ENCODE results near the gene ITPRID1. TPM values are rescaled to one million over a fixed set of nuclear protein-coding genes. Genes with fewer than 3 reads are reported as not detected.

The ITPRID1 gene
- total and polyA plus RNA-seq, 4 experiments from 2014 or later: not detected

GRCh38 chr7:31651234-31652062, 137.6 kb downstream of the ITPRID1 start:
- no peaks in the 10 kb centered on the region for H3K4me1 ChIP-seq (ENCODE audit: insufficient read depth, low read length)
- Mint-ChIP-seq H3K4me1 (no peaks in the 10 kb centered on the region), H3K4me3 (no peak overlapping the region), H3K27me3 (no peaks in the 10 kb centered on the region), H3K36me3 (no peaks in the 10 kb centered on the region), H3K27ac (no peak overlapping the region), H3K9me3 (peaks cover 0 to 8% (median 2%) of the 10 kb centered on the region in 8 donors)
- no peaks in the 10 kb centered on the region for H3K36me3 ChIP-seq (ENCODE audit: insufficient read depth, low read length)
- POLR2A ChIA-PET (ENCODE audit: partially characterized antibody): no interaction called here
- intact Hi-C loops (cut with micrococcal nuclease): no loop called here
- H3K9me3 ChIP-seq (ENCODE audit: control insufficient read depth in 1 of 2, low read length in 2 of 2): no peaks in the 10 kb centered on the region
- no peak overlapping the region for H3K4me3 ChIP-seq (ENCODE audit: low read length in 2 of 2)
- DNase-seq: no peak
- no peak overlapping the region for H3K27ac ChIP-seq (ENCODE audit: low read depth, low read length)
- CTCF ChIA-PET (ENCODE audit: partially characterized antibody): no interaction called here
- no peaks in the 10 kb centered on the region for H3K27me3 ChIP-seq (ENCODE audit: insufficient read depth, low read length)

- Mint-ChIP-seq H3K9me3 (peaks cover 0 to 8% (median 2%) of the 10 kb centered on the region in 8 donors), H3K4me3 (no peak overlapping the region), H3K36me3 (no peaks in the 10 kb centered on the region), H3K4me1 (no peaks in the 10 kb centered on the region), H3K27me3 (no peaks in the 10 kb centered on the region), H3K27ac (no peak overlapping the region)
- intact Hi-C loops (cut with micrococcal nuclease): no loop called here
- Histone ChIP-seq H3K27me3 (ENCODE audit: insufficient read depth, low read length) (no peaks in the 10 kb centered on the region), H3K4me1 (ENCODE audit: insufficient read depth, low read length) (no peaks in the 10 kb centered on the region), H3K4me3 (ENCODE audit: low read length in 2 of 2) (no peak overlapping the region), H3K27ac (ENCODE audit: low read depth, low read length) (no peak overlapping the region), H3K36me3 (ENCODE audit: insufficient read depth, low read length) (no peaks in the 10 kb centered on the region), H3K9me3 (ENCODE audit: control insufficient read depth in 1 of 2, low read length in 2 of 2) (no peaks in the 10 kb centered on the region)
- CTCF ChIA-PET (ENCODE audit: partially characterized antibody): interaction anchor here (1.7 kb wide), 1 partner anchor 21 kb away, joined by 4 read pairs; no protein-coding TSS in a partner anchor
- DNase-seq: no peak
- POLR2A ChIA-PET (ENCODE audit: partially characterized antibody): no interaction called here
These were observed 138.1 kb downstream of the ITPRID1 start for GRCh38 chr7:31652063-31652326.

- POLR2A ChIA-PET (ENCODE audit: partially characterized antibody): no interaction called here
- Mint-ChIP-seq H3K9me3 (peaks cover 0 to 9% (median 0%) of the 10 kb centered on the region in 8 donors), H3K4me1 (no peaks in the 10 kb centered on the region), H3K27ac (no peak overlapping the region), H3K36me3 (no peaks in the 10 kb centered on the region), H3K27me3 (no peaks in the 10 kb centered on the region), H3K4me3 (no peak overlapping the region)
- intact Hi-C loops (cut with micrococcal nuclease): no loop called here
- Histone ChIP-seq H3K4me1 (ENCODE audit: insufficient read depth, low read length) (no peaks in the 10 kb centered on the region), H3K4me3 (ENCODE audit: low read length in 2 of 2) (no peak overlapping the region), H3K9me3 (ENCODE audit: control insufficient read depth in 1 of 2, low read length in 2 of 2) (no peaks in the 10 kb centered on the region), H3K27ac (ENCODE audit: low read depth, low read length) (no peak overlapping the region), H3K36me3 (ENCODE audit: insufficient read depth, low read length) (no peaks in the 10 kb centered on the region), H3K27me3 (ENCODE audit: insufficient read depth, low read length) (no peaks in the 10 kb centered on the region)
- CTCF ChIA-PET (ENCODE audit: partially characterized antibody): no interaction called here
- DNase-seq: no peak
These were observed 149.2 kb downstream of the ITPRID1 start for GRCh38 chr7:31663072-31663471.

GRCh38 chr7:31664890-31665289, 151.0 kb downstream of the ITPRID1 start:
- no peaks in the 10 kb centered on the region for H3K27me3 Mint-ChIP-seq
- CTCF ChIA-PET (ENCODE audit: partially characterized antibody): no interaction called here
- Histone ChIP-seq H3K27ac (ENCODE audit: low read depth, low read length) (no peak overlapping the region), H3K4me3 (ENCODE audit: low read length in 2 of 2) (no peak overlapping the region), H3K4me1 (ENCODE audit: insufficient read depth, low read length) (no peaks in the 10 kb centered on the region), H3K9me3 (ENCODE audit: control insufficient read depth in 1 of 2, low read length in 2 of 2) (no peaks in the 10 kb centered on the region), H3K36me3 (ENCODE audit: insufficient read depth, low read length) (no peaks in the 10 kb centered on the region), H3K27me3 (ENCODE audit: insufficient read depth, low read length) (no peaks in the 10 kb centered on the region)
- H3K27ac Mint-ChIP-seq: no peak overlapping the region
- H3K4me3 Mint-ChIP-seq: no peak overlapping the region
- POLR2A ChIA-PET (ENCODE audit: partially characterized antibody): no interaction called here
- intact Hi-C loops (cut with micrococcal nuclease): no loop called here
- H3K36me3 Mint-ChIP-seq: no peaks in the 10 kb centered on the region
- no peaks in the 10 kb centered on the region for H3K4me1 Mint-ChIP-seq
- H3K9me3 Mint-ChIP-seq: peaks cover 0 to 9% (median 2%) of the 10 kb centered on the region in 8 donors
- DNase-seq: no peak

- H3K27ac Mint-ChIP-seq: no peak overlapping the region
- POLR2A ChIA-PET (ENCODE audit: partially characterized antibody): no interaction called here
- no peaks in the 10 kb centered on the region for H3K4me1 Mint-ChIP-seq
- H3K27me3 Mint-ChIP-seq: no peaks in the 10 kb centered on the region
- H3K27me3 ChIP-seq (ENCODE audit: insufficient read depth, low read length): no peaks in the 10 kb centered on the region
- peaks cover 0 to 9% (median 2%) of the 10 kb centered on the region in 8 donors for H3K9me3 Mint-ChIP-seq
- no peaks in the 10 kb centered on the region for H3K9me3 ChIP-seq (ENCODE audit: control insufficient read depth in 1 of 2, low read length in 2 of 2)
- CTCF ChIA-PET (ENCODE audit: partially characterized antibody): no interaction called here
- no peak overlapping the region for H3K4me3 Mint-ChIP-seq
- no peaks in the 10 kb centered on the region for H3K36me3 ChIP-seq (ENCODE audit: insufficient read depth, low read length)
- H3K4me1 ChIP-seq (ENCODE audit: insufficient read depth, low read length): no peaks in the 10 kb centered on the region
- intact Hi-C loops (cut with micrococcal nuclease): no loop called here
- no peak overlapping the region for H3K27ac ChIP-seq (ENCODE audit: low read depth, low read length)
- no peak overlapping the region for H3K4me3 ChIP-seq (ENCODE audit: low read length in 2 of 2)
- H3K36me3 Mint-ChIP-seq: no peaks in the 10 kb centered on the region
- no peak for DNase-seq
These were observed 151.7 kb downstream of the ITPRID1 start for GRCh38 chr7:31665546-31665945.

- Mint-ChIP-seq H3K27me3 (no peaks in the 10 kb centered on the region), H3K4me3 (no peak overlapping the region), H3K9me3 (peaks cover 0 to 7% (median under 1%) of the 10 kb centered on the region in 8 donors), H3K4me1 (no peaks in the 10 kb centered on the region), H3K36me3 (no peaks in the 10 kb centered on the region), H3K27ac (no peak overlapping the region)
- no peaks in the 10 kb centered on the region for H3K9me3 ChIP-seq (ENCODE audit: control insufficient read depth in 1 of 2, low read length in 2 of 2)
- H3K4me3 ChIP-seq (ENCODE audit: low read length in 2 of 2): no peak overlapping the region
- no peaks in the 10 kb centered on the region for H3K27me3 ChIP-seq (ENCODE audit: insufficient read depth, low read length)
- POLR2A ChIA-PET (ENCODE audit: partially characterized antibody): no interaction called here
- no peak overlapping the region for H3K27ac ChIP-seq (ENCODE audit: low read depth, low read length)
- CTCF ChIA-PET (ENCODE audit: partially characterized antibody): no interaction called here
- intact Hi-C loops (cut with micrococcal nuclease): no loop called here
- DNase-seq: no peak
- H3K4me1 ChIP-seq (ENCODE audit: insufficient read depth, low read length): no peaks in the 10 kb centered on the region
- no peaks in the 10 kb centered on the region for H3K36me3 ChIP-seq (ENCODE audit: insufficient read depth, low read length)
These were observed 155.6 kb downstream of the ITPRID1 start for GRCh38 chr7:31669461-31669860.

GRCh38 chr7:31679574-31680305, 165.8 kb downstream of the ITPRID1 start:
- peaks cover 0 to 9% (median 1%) of the 10 kb centered on the region in 8 donors for H3K9me3 Mint-ChIP-seq
- no peak overlapping the region for H3K4me3 Mint-ChIP-seq
- H3K4me1 ChIP-seq (ENCODE audit: insufficient read depth, low read length): no peaks in the 10 kb centered on the region
- ChIA-PET POLR2A (ENCODE audit: partially characterized antibody) (no interaction called here), CTCF (ENCODE audit: partially characterized antibody) (no interaction called here)
- H3K4me1 Mint-ChIP-seq: no peaks in the 10 kb centered on the region
- H3K27ac ChIP-seq (ENCODE audit: low read depth, low read length): no peak overlapping the region
- no peaks in the 10 kb centered on the region for H3K36me3 Mint-ChIP-seq
- no peaks in the 10 kb centered on the region for H3K27me3 Mint-ChIP-seq
- H3K9me3 ChIP-seq (ENCODE audit: control insufficient read depth in 1 of 2, low read length in 2 of 2): no peaks in the 10 kb centered on the region
- H3K27me3 ChIP-seq (ENCODE audit: insufficient read depth, low read length): no peaks in the 10 kb centered on the region
- intact Hi-C loops (cut with micrococcal nuclease): no loop called here
- DNase-seq: no peak
- no peaks in the 10 kb centered on the region for H3K36me3 ChIP-seq (ENCODE audit: insufficient read depth, low read length)
- no peak overlapping the region for H3K4me3 ChIP-seq (ENCODE audit: low read length in 2 of 2)
- no peak overlapping the region for H3K27ac Mint-ChIP-seq
